HG03565 (cell line): ENCODE data around the gene SETD7.

Experiments
- ATAC-seq: cut with Tn5 transposase; IDR thresholded peaks from one replicate; pipeline ENCODE4 v1.9.1; 2021; ENCODE audit warnings: mild to moderate bottlenecking, moderate library complexity; ENCODE audit not compliant: unreplicated experiment

SETD7 gene

GRCh38 chr4:139556071-139556723, at the start of gene SETD7:
Gene SETD7 (minus strand): TSS chr4:139556219. CDS start chr4:139556137, 82 bp downstream.
- no peak for ATAC-seq

GRCh38 chr4:139605516-139605915, 49.5 kb upstream of the SETD7 start:
- ATAC-seq: no peak

- ATAC-seq: no peak
Observed at GRCh38 chr4:139603576-139604410, 47.8 kb upstream of the SETD7 start.

- no peak for ATAC-seq
Observed at GRCh38 chr4:139602776-139603360, 46.8 kb upstream of the SETD7 start.

- no peak for ATAC-seq
Observed at GRCh38 chr4:139600662-139601061, 44.6 kb upstream of the SETD7 start.

DNA sequence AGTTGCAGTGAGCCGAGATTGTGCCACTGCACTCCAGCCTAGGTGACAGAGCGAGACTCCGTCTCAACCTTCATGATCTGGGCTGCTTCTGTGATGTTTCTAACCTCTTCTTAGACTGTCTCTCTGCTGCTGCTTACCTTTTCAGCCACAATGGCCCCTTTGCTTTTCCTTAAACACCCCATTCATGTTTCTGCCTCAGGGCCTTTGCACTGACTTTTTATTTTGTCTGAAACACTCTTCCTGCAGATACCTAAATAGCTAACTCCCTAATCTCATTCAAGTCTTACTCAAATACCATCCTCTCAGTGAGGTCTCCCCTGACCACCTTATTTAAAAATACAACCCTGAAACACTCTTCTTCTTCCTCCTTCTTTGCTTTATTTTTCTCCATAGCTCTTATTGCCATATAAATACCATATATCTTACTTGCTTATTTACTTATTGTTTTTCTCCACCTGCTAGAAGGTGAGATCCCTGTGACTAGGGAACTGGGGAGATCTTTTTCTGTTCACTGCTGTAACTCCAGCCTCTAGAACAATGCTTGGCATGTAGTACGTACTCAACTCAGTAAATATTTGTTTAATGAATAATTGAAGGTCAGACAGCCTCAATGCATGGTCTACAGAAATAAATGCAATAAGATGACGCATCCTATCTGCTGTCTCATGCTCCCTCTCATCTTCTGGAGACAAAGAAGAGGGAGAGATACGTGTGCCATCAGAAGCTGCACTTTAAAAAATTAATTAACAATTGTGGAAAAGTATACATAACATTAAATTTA, 43.8 kb upstream of the SETD7 start:
- no peak for ATAC-seq

GRCh38 chr4:139599076-139599475, 43.1 kb upstream of the SETD7 start:
- no peak for ATAC-seq

DNA sequence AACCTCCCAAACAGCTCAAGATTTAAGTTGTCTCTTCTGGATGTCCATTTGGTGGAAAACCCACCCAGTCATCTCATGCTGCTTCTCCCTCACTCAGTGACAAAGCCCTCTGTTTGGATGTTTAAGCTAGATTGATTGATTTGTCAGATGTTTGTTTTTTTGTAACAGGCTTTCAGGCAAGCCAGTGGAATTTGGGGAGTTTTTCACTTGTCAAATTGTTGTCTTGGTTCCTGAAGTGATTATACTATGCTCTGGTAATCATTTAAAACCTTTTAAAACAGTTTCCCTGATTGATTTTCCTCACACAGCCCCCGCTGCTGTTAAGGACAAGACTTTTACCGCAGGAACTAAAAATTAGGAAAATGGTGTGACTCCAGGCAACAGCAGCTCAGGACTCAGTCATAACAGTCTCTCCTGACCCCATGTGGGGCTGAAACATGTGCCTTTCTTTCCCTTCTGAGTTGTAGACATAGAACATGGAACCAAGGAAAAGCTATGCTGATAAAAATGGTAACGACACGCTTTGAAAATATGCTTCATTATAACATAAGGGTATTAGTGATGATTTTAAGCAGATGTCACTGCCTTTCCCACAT, 40.8 kb upstream of the SETD7 start:
- no peak for ATAC-seq

- no peak for ATAC-seq
Observed at GRCh38 chr4:139596034-139596683, 40.1 kb upstream of the SETD7 start.

- no peak for ATAC-seq
Observed at GRCh38 chr4:139594591-139595185, 38.7 kb upstream of the SETD7 start.

DNA sequence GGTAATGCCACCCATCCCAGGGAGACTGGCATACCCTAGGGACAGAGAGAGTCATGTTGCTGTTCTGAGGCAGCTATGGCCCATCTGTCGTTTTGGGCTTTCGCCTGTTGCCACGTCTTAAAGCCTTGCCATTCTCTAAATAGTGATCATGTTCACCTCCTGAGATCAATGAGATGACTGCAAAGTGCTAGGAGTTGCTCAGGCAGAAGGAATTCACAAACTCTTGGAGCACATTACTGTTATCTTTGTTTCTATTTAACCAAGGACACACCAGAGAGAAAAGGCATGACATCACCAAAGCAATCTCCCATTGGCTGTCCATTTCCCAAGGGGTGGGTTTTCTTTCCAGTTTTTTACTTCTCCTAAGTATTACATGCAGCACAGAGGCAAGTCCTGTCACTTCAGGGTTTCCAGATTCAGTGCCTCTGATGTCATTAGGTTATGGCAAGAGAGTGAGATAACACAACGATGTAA, 37.1 kb upstream of the SETD7 start:
- ATAC-seq: no peak

DNA sequence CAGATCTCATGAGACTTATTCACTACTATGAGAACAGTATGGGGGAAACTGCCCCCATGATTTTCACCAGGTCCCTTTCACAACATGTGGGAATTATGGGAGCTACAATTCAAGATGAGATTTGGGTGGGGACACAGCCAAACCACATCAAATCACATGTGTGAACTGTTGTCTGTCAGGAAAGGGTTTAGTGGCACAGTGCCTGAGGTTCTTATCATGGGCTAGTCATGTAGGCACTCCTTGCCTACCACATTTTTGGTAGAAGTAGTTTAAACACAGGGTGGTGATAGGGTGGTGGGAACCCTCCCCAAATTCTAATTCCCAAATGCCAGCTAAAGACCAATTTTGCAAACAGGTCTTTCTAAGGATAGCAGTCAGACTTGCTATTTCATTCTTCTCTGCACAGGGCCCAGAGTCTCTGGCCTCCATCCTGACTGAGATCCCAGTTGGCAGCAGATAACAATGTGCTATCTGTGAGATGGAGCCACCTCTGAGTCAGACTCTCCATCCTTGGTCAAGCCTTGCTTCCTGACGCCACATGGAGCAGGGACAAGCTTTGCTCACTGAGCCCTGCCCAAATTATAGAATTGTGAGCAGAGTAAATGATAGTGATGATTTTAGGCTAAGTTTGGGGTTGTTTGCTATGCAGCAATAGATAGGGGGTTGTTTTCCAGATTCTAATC, 33.5 kb upstream of the SETD7 start:
- no peak for ATAC-seq

DNA sequence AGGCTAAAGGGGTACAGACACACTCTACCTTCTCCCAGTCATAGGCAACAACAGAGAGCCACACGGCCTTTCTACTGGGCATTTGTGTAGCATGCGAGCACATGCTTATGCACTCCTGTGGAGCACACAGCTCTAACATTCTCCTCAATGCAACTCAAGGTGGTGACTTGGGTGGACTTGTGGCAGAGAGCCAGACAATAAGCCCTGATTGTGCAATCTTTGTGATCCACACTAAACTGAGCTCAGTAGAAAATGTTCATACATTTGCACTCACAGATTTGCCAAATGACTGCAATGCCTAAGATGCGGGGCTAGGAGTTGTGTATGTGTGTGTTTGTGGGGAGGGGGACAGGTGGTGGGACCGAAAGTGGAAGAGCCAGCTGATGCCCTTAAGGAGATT, 31.4 kb upstream of the SETD7 start:
- no peak for ATAC-seq

GRCh38 chr4:139585473-139585872, 29.5 kb upstream of the SETD7 start:
- no peak for ATAC-seq

GRCh38 chr4:139584784-139585183, 28.8 kb upstream of the SETD7 start:
- no peak for ATAC-seq

DNA sequence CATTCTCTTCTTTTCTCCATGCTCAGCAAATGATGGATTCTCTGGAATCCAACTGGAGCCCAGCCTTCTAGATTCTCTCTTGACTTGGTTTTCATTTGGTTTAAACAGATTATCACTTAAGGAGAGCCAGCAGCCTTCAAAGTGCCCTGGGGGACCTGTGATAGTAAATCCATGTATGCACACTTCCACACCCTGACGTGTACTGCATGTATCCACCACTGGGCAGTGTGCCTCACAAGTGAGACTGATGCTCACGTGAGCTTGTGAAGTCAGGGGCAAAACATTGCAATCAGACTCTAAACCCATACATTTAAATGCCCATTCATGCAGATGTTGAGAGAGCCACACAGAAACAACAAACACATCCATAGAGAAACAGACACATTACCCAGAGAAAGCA, 28.0 kb upstream of the SETD7 start:
- ATAC-seq: no peak

- no peak for ATAC-seq
Observed at GRCh38 chr4:139582044-139582443, 26.0 kb upstream of the SETD7 start.

- no peak for ATAC-seq
Observed at GRCh38 chr4:139581096-139581495, 25.1 kb upstream of the SETD7 start.

- ATAC-seq: no peak
Observed at GRCh38 chr4:139576219-139576618, 20.2 kb upstream of the SETD7 start.
